ENCODE measurements around the gene STK11.

DNA sequence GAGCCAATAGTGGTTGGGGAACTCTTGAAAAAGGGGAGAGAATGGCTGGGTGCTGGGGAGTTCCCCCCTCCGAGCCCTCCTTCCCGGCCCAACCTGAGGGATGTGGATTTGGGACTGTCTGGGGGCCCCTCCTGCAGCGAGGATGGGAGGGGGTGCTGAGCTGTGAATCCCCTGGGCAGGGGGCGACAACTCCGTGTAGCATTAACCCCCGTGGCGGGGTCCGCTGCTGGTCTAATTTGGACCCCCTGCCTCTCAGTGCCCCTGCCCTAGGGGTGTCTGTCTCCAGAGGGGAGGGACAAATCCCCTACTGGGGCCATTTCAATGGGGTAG, 52.5 kb downstream of the STK11 start:
- TF ChIP-seq EZH2 (IDR thresholded peaks at IDR 0.05; ENCODE audit: insufficient read depth, poor library complexity, severe bottlenecking) (no peak), EZH2phosphoT487 (IDR thresholded peaks at IDR 0.05; ENCODE audit: insufficient read depth, low read depth) (no peak)

Data from GM23248 (cell line).